Endothelial cell of umbilical vein (primary cell): ENCODE results near the gene DPP6. TPM values are rescaled to one million over a fixed set of nuclear protein-coding genes. Genes with fewer than 3 reads are reported as not detected.

ENCODE experiments used
- BruUV-seq: library from RNA; stranded (reverse); fragments of 400-500 nt; replicated peaks from 2 replicates; lab custom pipeline; 2021; lab: Mats Ljungman, UMichigan
- CTCF ChIA-PET: fragments of 300-600, 350-600 bp; sonication (Branson Sonifier 250); formaldehyde crosslinking; loops from one replicate; lab custom pipeline; 2021; ENCODE audit warnings: antibody characterized with exemption, inconsistent platforms; lab: Charles Lee
- POLR2A ChIA-PET: fragments of 300-600, 350-600 bp; sonication (Branson Sonifier 250); formaldehyde crosslinking; loops from one replicate; lab custom pipeline; 2021; ENCODE audit warnings: antibody characterized with exemption, inconsistent platforms; lab: Charles Lee
- DNase-seq: peaks from one replicate; pipeline ENCODE4 v3.0.0-alpha.2; 2011; ENCODE audit warnings: low read depth, low spot score
- FAIRE-seq: peaks from 2 replicates; lab custom pipeline; 2011; peaks lifted over from hg19 to GRCh38; lab: Jason Lieb, UNC
- H2AFZ ChIP-seq: 2 replicates; pipeline ENCODE4 v1.6.0; 2012; ENCODE audit warnings: low read depth, low read length, control low read depth, inconsistent platforms
- H3K27ac ChIP-seq: 2 replicates; pipeline ENCODE4 v1.5.1; 2011; ENCODE audit warnings: low read depth, mild to moderate bottlenecking, control low read depth, low read length, moderate library complexity; ENCODE audit not compliant: insufficient read depth
- H3K27me3 ChIP-seq, 2 experiments: 2 replicates each; pipeline versions ENCODE4 v1.6.0 to v1.6.1; 2011; ENCODE audit warnings: low read length in 2 of 2, mixed read lengths in 1 of 2; ENCODE audit not compliant: control insufficient read depth in 2 of 2, insufficient read depth in 2 of 2
- H3K36me3 ChIP-seq, 2 experiments: 2 replicates in 1 of 2; 3 replicates in 1 of 2; pipeline ENCODE4 v1.5.1; 2011; ENCODE audit warnings: low read length in 2 of 2, mild to moderate bottlenecking in 1 of 2, moderate library complexity in 1 of 2; ENCODE audit not compliant: control insufficient read depth in 2 of 2, insufficient read depth in 2 of 2; ENCODE audit errors: extremely low read depth in 1 of 2
- H3K4me1 ChIP-seq: 3 replicates; pipeline ENCODE4 v1.5.1; 2011; ENCODE audit warnings: mild to moderate bottlenecking, low read length; ENCODE audit not compliant: control insufficient read depth, insufficient read depth; ENCODE audit errors: extremely low read depth
- H3K4me2 ChIP-seq: 2 replicates; pipeline ENCODE4 v1.6.1; 2011; ENCODE audit warnings: low read length, control low read depth, mixed read lengths; ENCODE audit not compliant: insufficient read depth
- H3K4me3 ChIP-seq, 3 experiments: fragments of 200-600 bp in 1 of 3; sonication (generic), shearing (Covaris generic) in 1 of 3; replicated peaks in 1 of 3; 2 replicates each; pipeline ENCODE4 v1.5.1; 2011 to 2016; ENCODE audit warnings: control low read depth in 3 of 3, low read length in 3 of 3, mild to moderate bottlenecking in 2 of 3, inconsistent platforms in 1 of 3, low read depth in 1 of 3, moderate library complexity in 1 of 3; ENCODE audit not compliant: insufficient read depth in 1 of 3
- H3K79me2 ChIP-seq: 2 replicates; pipeline ENCODE4 v1.6.0; 2012; ENCODE audit warnings: low read length, inconsistent platforms; ENCODE audit not compliant: control insufficient read depth, insufficient read depth
- H3K9ac ChIP-seq: replicated peaks from 2 replicates; pipeline ENCODE3; 2011; ENCODE audit warnings: low read length, control low read depth; ENCODE audit not compliant: insufficient read depth; ENCODE audit errors: extremely low read depth
- H3K9me1 ChIP-seq: replicated peaks from 3 replicates; pipeline ENCODE4 v1.6.0; 2011; ENCODE audit warnings: mild to moderate bottlenecking, low read length; ENCODE audit not compliant: control insufficient read depth, insufficient read depth; ENCODE audit errors: extremely low read depth
- H3K9me3 ChIP-seq: replicated peaks from 2 replicates; pipeline ENCODE4 v1.5.1; 2012; ENCODE audit warnings: low read length, inconsistent platforms; ENCODE audit not compliant: control insufficient read depth, insufficient read depth
- H4K20me1 ChIP-seq: replicated peaks from 2 replicates; pipeline ENCODE3; 2011; ENCODE audit warnings: mild to moderate bottlenecking, low read length; ENCODE audit not compliant: control insufficient read depth, insufficient read depth; ENCODE audit errors: extremely low read depth
- CTCF ChIP-seq, 2 donors: IDR thresholded peaks; 1 replicate in 1 of 2; 2 replicates in 1 of 2; pipeline ENCODE4 v1.5.1; 2011; ENCODE audit warnings: low read length in 2 of 2, mild to moderate bottlenecking in 2 of 2, moderate library complexity in 2 of 2, control low read depth in 1 of 2, inconsistent platforms in 1 of 2, low read depth in 1 of 2; ENCODE audit not compliant: insufficient read depth in 1 of 2; ENCODE audit errors: extremely low read depth in 1 of 2
- EZH2 ChIP-seq: IDR thresholded peaks from 2 replicates; pipeline ENCODE4 v1.6.1; 2012; ENCODE audit warnings: borderline replicate concordance, low read depth, mild to moderate bottlenecking, moderate library complexity, low read length, inconsistent platforms; ENCODE audit not compliant: severe bottlenecking
- FOS ChIP-seq: IDR thresholded peaks from 2 replicates; pipeline ENCODE4 v1.6.1; 2011; ENCODE audit warnings: mild to moderate bottlenecking, low read length, moderate library complexity, borderline replicate concordance; ENCODE audit not compliant: insufficient read depth
- GATA2 ChIP-seq: IDR thresholded peaks from 2 replicates; pipeline ENCODE4 v1.7.0; 2011; ENCODE audit warnings: low read depth, mild to moderate bottlenecking, moderate library complexity, mixed read lengths, low read length; ENCODE audit not compliant: insufficient read length, insufficient read depth
- JUN ChIP-seq: IDR thresholded peaks from 2 replicates; pipeline ENCODE4 v1.6.1; 2011; ENCODE audit warnings: borderline replicate concordance, low read depth; ENCODE audit not compliant: insufficient read length, insufficient read depth
- MAX ChIP-seq: IDR thresholded peaks from 2 replicates; pipeline ENCODE4 v1.6.1; 2011; ENCODE audit not compliant: insufficient read depth, insufficient read length
- MYC ChIP-seq: IDR thresholded peaks from one replicate; pipeline ENCODE4 v1.6.1; 2011; ENCODE audit warnings: mild to moderate bottlenecking, low read depth, low read length
- POLR2A ChIP-seq: IDR thresholded peaks from 2 replicates; pipeline ENCODE4 v1.6.1; 2012; ENCODE audit warnings: low read depth, mild to moderate bottlenecking, control low read depth, low read length
- POLR2AphosphoS5 ChIP-seq: IDR thresholded peaks from 2 replicates; pipeline ENCODE4 v1.6.1; 2012; ENCODE audit warnings: low read depth, mild to moderate bottlenecking, control low read depth, low read length, moderate library complexity; ENCODE audit not compliant: insufficient read depth
- dilution Hi-C: fragments of 300-500 bp; cut with MboI; formaldehyde crosslinking; loops from one replicate; pipeline ENCODE4 v1.15.0; 2019; ENCODE audit warnings: low sequenced_read_pairs; ENCODE audit not compliant: extremely low pct_ligation_motif_present
- intact Hi-C: fragments of 100-400 bp; cut with micrococcal nuclease; formaldehyde crosslinking; loops from one replicate; pipeline ENCODE4 v1.10.0; 2022
- polyA plus RNA-seq, 4 experiments: library from polyadenylated mRNA; depleted of rRNA in 3 of 4; stranded (reverse) in 3 of 4; unstranded in 1 of 4; fragments of >200 nt; gene quantifications; 2 replicates each; pipeline versions ENCODE4 v1.2.1 to v1.2.3, GENCODE V29; 2011 to 2012; ENCODE audit warnings: missing spikeins in 1 of 4
- total RNA-seq: library from RNA; stranded (reverse); gene quantifications from 2 replicates; pipeline ENCODE4 v1.2.3, GENCODE V29; 2021

DPP6 gene
- total and polyA plus RNA-seq, 2 donors (not counting 3 experiments of a cell fraction or from before 2014, with no cell fraction given): not detected

DNA sequence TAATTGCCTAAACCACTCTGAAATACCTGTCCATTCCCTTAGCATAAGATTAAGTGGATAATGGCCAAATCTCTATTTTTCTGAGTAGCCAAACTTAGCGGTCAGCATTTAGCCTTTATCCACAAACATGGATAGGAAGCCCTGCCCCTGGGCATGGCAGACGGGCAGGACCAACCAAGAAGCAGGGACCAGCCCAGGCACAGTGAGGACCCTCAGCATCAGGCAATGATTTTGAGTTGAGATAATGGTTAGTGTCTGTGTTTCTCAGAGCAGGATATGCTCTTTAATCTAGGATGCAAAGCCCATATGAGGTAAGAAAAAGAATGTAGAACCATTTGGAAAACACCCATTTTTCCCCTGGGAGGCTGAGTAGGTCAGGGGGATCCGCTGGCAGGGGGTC, 131.7 kb downstream of the DPP6 start:
- Histone ChIP-seq H3K4me3 (no peak overlapping the region), H3K4me2 (no peak overlapping the region), H2AFZ (no peak overlapping the region), H4K20me1 (no peaks in the 10 kb centered on the region), H3K9me3 (peaks cover 5% of the 10 kb centered on the region), H3K27ac (no peak overlapping the region), H3K9me1 (no peaks in the 10 kb centered on the region), H3K79me2 (no peaks in the 10 kb centered on the region), H3K36me3 (no peaks in the 10 kb centered on the region), H3K9ac (no peak overlapping the region), H3K27me3 (no peaks in the 10 kb centered on the region), H3K4me1 (no peaks in the 10 kb centered on the region)
- no TSS peak for BruUV-seq
- TF ChIP-seq GATA2 (no peak), CTCF (IDR thresholded peaks at IDR 0.05; ENCODE audit: extremely low read depth in 1 of 2, insufficient read depth in 1 of 2, low read depth in 1 of 2, low read length in 2 of 2) (no peak), JUN (no peak), MYC (no peak), FOS (no peak), EZH2 (no peak), POLR2AphosphoS5 (no peak), MAX (no peak), POLR2A (no peak)
- FAIRE-seq (no peak), DNase-seq (no peak)
- dilution Hi-C loops: no loop called here
- ChIA-PET CTCF (no interaction called here), POLR2A (no interaction called here)
- intact Hi-C loops: no loop called here
